AG04450 (cell line): ENCODE results near the gene PARD6B. TPM values are rescaled to one million over a fixed set of nuclear protein-coding genes. Genes with fewer than 3 reads are reported as not detected.

Experiments used
- CTCF ChIA-PET: fragments of 300-600, 350-600 bp; formaldehyde crosslinking; extraction: SDS; loops from one replicate; lab custom pipeline; 2022; ENCODE audit warnings: antibody characterized with exemption, inconsistent platforms; lab: Charles Lee
- POLR2A ChIA-PET: fragments of 350-600 bp; formaldehyde crosslinking; extraction: SDS; loops from one replicate; lab custom pipeline; 2021; ENCODE audit warnings: antibody characterized with exemption, inconsistent platforms; lab: Yijun Ruan, JAX
- DNase-seq: peaks from one replicate; pipeline ENCODE4 v3.0.0-alpha.2; 2011; ENCODE audit warnings: low read depth, low spot score
- H3K27ac ChIP-seq: one replicate; pipeline ENCODE4 v1.5.1; 2012; ENCODE audit warnings: low read depth, low read length, control low read depth
- H3K27me3 ChIP-seq: one replicate; pipeline ENCODE4 v1.6.0; 2012; ENCODE audit warnings: low read length; ENCODE audit not compliant: control insufficient read depth, insufficient read depth
- H3K4me3 ChIP-seq: 2 replicates; pipeline ENCODE4 v1.5.1; 2011; ENCODE audit warnings: mild to moderate bottlenecking, low read depth, low read length, control low read depth
- H3K9me3 ChIP-seq: 2 replicates; pipeline ENCODE4 v1.5.1; 2012; ENCODE audit warnings: low read length; ENCODE audit not compliant: control insufficient read depth, insufficient read depth
- CTCF ChIP-seq: IDR thresholded peaks from 2 replicates; pipeline ENCODE4 v1.5.1; 2011; ENCODE audit warnings: low read depth, low read length, control low read depth, inconsistent platforms
- polyA plus RNA-seq: library from polyadenylated mRNA; depleted of rRNA; stranded (reverse); fragments of >200 nt; gene quantifications from 2 replicates; pipeline ENCODE4 v1.2.3, GENCODE V29; 2011

The PARD6B gene
- polyA plus RNA-seq, 1 experiment, result 0.71 TPM

GRCh38 chr20:50720582-50720981 lies 10.8 kb upstream of the PARD6B start:
- no peak for TF ChIP-seq CTCF
- H3K9me3 ChIP-seq, result no peaks in the 10 kb centered on the region
- POLR2A ChIA-PET, result no interaction called here

GRCh38 chr20:50721881-50722281 lies 9.5 kb upstream of the PARD6B start:
- ChIA-PET POLR2A (no interaction called here), CTCF (no interaction called here)

More at GRCh38 chr20:50720582-50720981, 10.8 kb upstream of the PARD6B start:
- Histone ChIP-seq H3K27me3 (no peaks in the 10 kb centered on the region), H3K27ac (no peak overlapping the region), H3K4me3 (no peak overlapping the region)
- DNase-seq, result no peak
- CTCF ChIA-PET, result interaction anchor here (0.6 to 1.0 kb wide), 2 partner anchors 75 to 535 kb away, joined by 3 to 5 read pairs; no protein-coding TSS in a partner anchor

GRCh38 chr20:50722424-50723155 lies 8.8 kb upstream of the PARD6B start:
- POLR2A ChIA-PET, result no interaction called here

More at GRCh38 chr20:50721881-50722281, 9.5 kb upstream of the PARD6B start:
- no peak for TF ChIP-seq CTCF
- Histone ChIP-seq H3K27ac (no peak overlapping the region), H3K27me3 (no peaks in the 10 kb centered on the region), H3K9me3 (no peaks in the 10 kb centered on the region), H3K4me3 (no peak overlapping the region)
- DNase-seq, result no peak

GRCh38 chr20:50723672-50724071 lies 7.7 kb upstream of the PARD6B start:
- ChIA-PET POLR2A (no interaction called here), CTCF (interaction anchor here (2.1 kb wide), 1 partner anchor 26 kb away, joined by 14 read pairs; no protein-coding TSS in a partner anchor)
- TF ChIP-seq CTCF, result no peak
- no peak for DNase-seq
- no peak overlapping the region for H3K27ac ChIP-seq
- H3K4me3 ChIP-seq, result no peak overlapping the region
- no peaks in the 10 kb centered on the region for H3K9me3 ChIP-seq
- no peaks in the 10 kb centered on the region for H3K27me3 ChIP-seq

More at GRCh38 chr20:50722424-50723155, 8.8 kb upstream of the PARD6B start:
- Histone ChIP-seq H3K27me3 (no peaks in the 10 kb centered on the region), H3K9me3 (no peaks in the 10 kb centered on the region), H3K4me3 (no peak overlapping the region), H3K27ac (no peak overlapping the region)
- CTCF ChIA-PET, result no interaction called here
- no peak for TF ChIP-seq CTCF
- no peak for DNase-seq

- TF ChIP-seq CTCF, result no peak
- H3K27me3 ChIP-seq, result no peaks in the 10 kb centered on the region
- CTCF ChIA-PET, result interaction anchor here (1.0 to 2.1 kb wide), 4 partner anchors 10 to 420 kb away, joined by 3 to 14 read pairs (median 4); no protein-coding TSS in a partner anchor
- DNase-seq, result no peak
- POLR2A ChIA-PET, result interaction anchor here (0.6 to 1.6 kb wide), 7 partner anchors 11 to 185 kb away, joined by 3 to 7 read pairs (median 5); no protein-coding TSS in a partner anchor
- peak overlapping the region; percentile 82 for H3K27ac ChIP-seq
- H3K4me3 ChIP-seq, result no peak overlapping the region
- no peaks in the 10 kb centered on the region for H3K9me3 ChIP-seq
Observed at GRCh38 chr20:50724112-50724725, 7.2 kb upstream of the PARD6B start.
